A549 (cell line): ENCODE data around the gene RXFP1. TPM values are rescaled to one million over a fixed set of nuclear protein-coding genes. Genes with fewer than 3 reads are reported as not detected.

Experiments
- ATAC-seq, 2 experiments: fragments of 200-7000 bp in 1 of 2; fragments of >200 bp in 1 of 2; cut with Nextera tagmentation in 1 of 2; cut with Tn5 transposase in 1 of 2; 3 replicates each; pipeline versions ENCODE4 v1.8.0 to v1.9.1; 2018 to 2020; ENCODE audit warnings: mild to moderate bottlenecking in 1 of 2, moderate library complexity in 1 of 2
- CTCF ChIA-PET: fragments of 300-600 bp; sonication (Branson Sonifier 250); formaldehyde crosslinking; extraction: SDS; loops from one replicate; lab custom pipeline; 2021; ENCODE audit warnings: antibody characterized with exemption, inconsistent platforms; lab: Yijun Ruan, JAX
- POLR2A ChIA-PET: fragments of 350-600 bp; formaldehyde crosslinking; extraction: SDS; loops from one replicate; lab custom pipeline; 2021; ENCODE audit warnings: antibody characterized with exemption, inconsistent platforms; lab: Yijun Ruan, JAX
- DNase-seq, 2 experiments: peaks; one replicate each; pipeline versions ENCODE4 v3.0.0 to v3.0.0-alpha.2; 2011 to 2016; ENCODE audit warnings: low read depth in 1 of 2, low spot score in 1 of 2
- FAIRE-seq: peaks from 2 replicates; lab custom pipeline; 2011; peaks lifted over from hg19 to GRCh38; lab: Jason Lieb, UNC
- H3K27ac ChIP-seq, 2 experiments: fragments of >200 bp; sonication (Bioruptor Twin); formaldehyde crosslinking; 3 replicates each; pipeline ENCODE4 v1.5.1; 2016 to 2017
- H3K4me1 ChIP-seq: fragments of >200 bp; sonication (Bioruptor Twin); formaldehyde crosslinking; 3 replicates; pipeline ENCODE4 v1.6.1; 2016
- H3K4me2 ChIP-seq: fragments of >200 bp; sonication (Bioruptor Twin); formaldehyde crosslinking; 3 replicates; pipeline ENCODE4 v1.6.1; 2016
- H3K4me3 ChIP-seq: fragments of >200 bp; sonication (Bioruptor Twin); formaldehyde crosslinking; 3 replicates; pipeline ENCODE4 v1.5.1; 2016
- H3K9me3 ChIP-seq: fragments of >200 bp; sonication (Bioruptor Twin); formaldehyde crosslinking; 3 replicates; pipeline ENCODE4 v1.6.1; 2016
- BHLHE40 ChIP-seq: IDR thresholded peaks from 2 replicates; pipeline ENCODE4 v1.6.1; 2012; ENCODE audit warnings: low read depth, low read length, inconsistent platforms
- CBX2 ChIP-seq: fragments of 200-600 bp; sonication (generic); IDR thresholded peaks from 2 replicates; pipeline ENCODE4 v1.6.1; 2016; ENCODE audit warnings: low read depth, mild to moderate bottlenecking, borderline replicate concordance
- CBX8 ChIP-seq: fragments of 200-600 bp; sonication (generic); IDR thresholded peaks from 2 replicates; pipeline ENCODE4 v1.6.1; 2016
- CHD2 ChIP-seq: fragments of 150-350 bp; IDR thresholded peaks from 2 replicates; pipeline ENCODE4 v1.6.1; 2014; ENCODE audit warnings: low read length; ENCODE audit not compliant: partially characterized antibody
- E2F6 ChIP-seq: IDR thresholded peaks from 2 replicates; pipeline ENCODE4 v1.6.1; 2012; ENCODE audit warnings: low read depth, borderline replicate concordance
- EHMT2 ChIP-seq: fragments of 200-600 bp; sonication (generic); IDR thresholded peaks from 2 replicates; pipeline ENCODE4 v1.6.1; 2016; ENCODE audit warnings: antibody characterized with exemption, low read depth, mild to moderate bottlenecking, moderate library complexity
- FOSB ChIP-seq: fragments of 250-450 bp; sonication (Bioruptor Pico); IDR thresholded peaks from 2 replicates; pipeline ENCODE4 v1.5.0; 2020; ENCODE audit warnings: mild to moderate bottlenecking, moderate library complexity
- FOXS1 ChIP-seq: fragments of 250-450 bp; sonication (Bioruptor Pico); IDR thresholded peaks from 2 replicates; pipeline ENCODE4 v1.5.0; 2020; ENCODE audit warnings: mild to moderate bottlenecking, moderate library complexity
- GATA3 ChIP-seq: IDR thresholded peaks from 2 replicates; pipeline ENCODE4 v1.6.1; 2012; ENCODE audit warnings: borderline replicate concordance
- HOXB13 ChIP-seq: fragments of 250-450 bp; sonication (Bioruptor Pico); IDR thresholded peaks from 2 replicates; pipeline ENCODE4 v1.5.0; 2020; ENCODE audit warnings: low read depth, mild to moderate bottlenecking, moderate library complexity
- JUNB ChIP-seq: fragments of >200 bp; sonication (Bioruptor Twin); formaldehyde crosslinking; IDR thresholded peaks from 2 replicates; pipeline ENCODE4 v1.6.1; 2016
- KDM1A ChIP-seq: fragments of 200-600 bp; sonication (generic); IDR thresholded peaks from 2 replicates; pipeline ENCODE4 v1.6.1; 2016; ENCODE audit warnings: low read depth, mild to moderate bottlenecking
- KDM5A ChIP-seq: fragments of 200-600 bp; sonication (generic); IDR thresholded peaks from 2 replicates; pipeline ENCODE4 v1.6.1; 2016; ENCODE audit warnings: antibody characterized with exemption, mild to moderate bottlenecking
- MAFK ChIP-seq: fragments of 450-650 bp; IDR thresholded peaks from 2 replicates; pipeline ENCODE4 v1.6.1; 2014; ENCODE audit not compliant: partially characterized antibody
- MAZ ChIP-seq: fragments of 150-350 bp; IDR thresholded peaks from 2 replicates; pipeline ENCODE4 v1.6.1; 2014; ENCODE audit warnings: antibody characterized with exemption, low read depth, low read length, borderline replicate concordance
- MYC ChIP-seq: IDR thresholded peaks from 2 replicates; pipeline ENCODE4 v1.6.1; 2012; ENCODE audit warnings: mild to moderate bottlenecking, inconsistent platforms, low read length, improper control_type of control experiment, borderline replicate concordance
- PBX3 ChIP-seq: IDR thresholded peaks from 2 replicates; pipeline ENCODE4 v1.6.1; 2012
- POLR2A ChIP-seq: IDR thresholded peaks from 2 replicates; pipeline ENCODE4 v1.6.1; 2012; ENCODE audit warnings: mild to moderate bottlenecking, low read length
- RAD21 ChIP-seq, 2 experiments: fragments of >200 bp in 1 of 2; sonication (Bioruptor Twin) in 1 of 2; formaldehyde crosslinking in 1 of 2; IDR thresholded peaks in 1 of 2; conservative IDR thresholded peaks in 1 of 2; 2 replicates in 1 of 2; 3 replicates in 1 of 2; pipeline ENCODE4 v1.6.1; 2012 to 2018; ENCODE audit warnings: inconsistent platforms in 1 of 2
- RCOR1 ChIP-seq: fragments of 150-350 bp; IDR thresholded peaks from 2 replicates; pipeline ENCODE4 v1.6.1; 2014; ENCODE audit warnings: antibody characterized with exemption, low read length, low read depth
- RNF2 ChIP-seq: fragments of 200-600 bp; sonication (generic); IDR thresholded peaks from 2 replicates; pipeline ENCODE4 v1.6.1; 2016; ENCODE audit warnings: low read depth, mild to moderate bottlenecking, antibody characterized with exemption, moderate library complexity, borderline replicate concordance
- SMC3 ChIP-seq: fragments of >200 bp; sonication (Bioruptor Twin); formaldehyde crosslinking; IDR thresholded peaks from 3 replicates; pipeline ENCODE4 v1.6.1; 2018; ENCODE audit warnings: inconsistent platforms
- SREBF2 ChIP-seq: fragments of 450-650 bp; IDR thresholded peaks from 2 replicates; pipeline ENCODE4 v1.6.1; 2014; ENCODE audit warnings: mild to moderate bottlenecking, moderate library complexity
- TFCP2L1 ChIP-seq: fragments of 250-450 bp; sonication (Bioruptor Pico); IDR thresholded peaks from 2 replicates; pipeline ENCODE4 v1.5.0; 2021; ENCODE audit warnings: mild to moderate bottlenecking
- ZFP36 ChIP-seq: fragments of 450-650 bp; IDR thresholded peaks from 2 replicates; pipeline ENCODE4 v1.6.1; 2014; ENCODE audit warnings: borderline replicate concordance; ENCODE audit not compliant: partially characterized antibody
- ZSCAN20 ChIP-seq: fragments of 250-450 bp; sonication (Bioruptor Pico); IDR thresholded peaks from 2 replicates; pipeline ENCODE4 v1.8.0; 2022; ENCODE audit warnings: mild to moderate bottlenecking, moderate library complexity
- WGBS: methylation state at CpG from one replicate; pipeline ENCODE4 v1.1.6; 2017; ENCODE audit errors: missing lambda C conversion rate; 5-methylcytosine and 5-hydroxymethylcytosine counted together
- polyA minus RNA-seq: library from RNA; depleted of rRNA, polyadenylated mRNA; stranded (reverse); fragments of >200 nt; gene quantifications from 2 replicates; pipeline ENCODE4 v1.2.3, GENCODE V29; 2011; rRNA and poly(A)+ RNA removed
- polyA plus RNA-seq, 4 experiments: library from polyadenylated mRNA; depleted of rRNA in 3 of 4; stranded (reverse); fragments of >200 nt; fragmentation: RNase III in 1 of 4; extraction: RNeasy Plus Mini Kit Qiagen cat#74134 plus additional on column Dnase treatment in 1 of 4; gene quantifications; 2 replicates in 3 of 4; 3 replicates in 1 of 4; pipeline ENCODE4 v1.2.3, GENCODE V29; 2011 to 2017
- TF ChIP-seq, protein P1 (sequence below): fragments of 150-350 bp; IDR thresholded peaks from 2 replicates; pipeline ENCODE4 v1.6.1; 2014; ENCODE audit warnings: low read depth, mild to moderate bottlenecking, low read length
- TF ChIP-seq, protein P2 (sequence below): fragments of 450-650 bp; IDR thresholded peaks from 2 replicates; pipeline ENCODE4 v1.6.1; 2014; ENCODE audit warnings: antibody characterized with exemption

RXFP1 gene
- polyA plus RNA-seq (2011; rRNA removed) (not detected in 2 replicates), polyA plus RNA-seq (2017; fragmentation: RNase III; extraction: RNeasy Plus Mini Kit Qiagen cat#74134 plus additional on column Dnase treatment) (not detected in 3 replicates), polyA minus RNA-seq (not detected in 2 replicates)
- polyA plus RNA-seq (2012; cell fraction: cytosol; rRNA removed) = not detected in 2 replicates
- polyA plus RNA-seq (2012; cell fraction: nucleus; rRNA removed) = not detected in 2 replicates

GRCh38 chr4:158521484-158522088, at the start of gene RXFP1:
Gene RXFP1, plus strand, starts transcription at chr4:158521882. Its CDS starts 95 bp downstream, at chr4:158521977.
- POLR2A ChIA-PET = no interaction called here
- H3K4me2 ChIP-seq = no peak within 1 kb of the TSS
- TF ChIP-seq TFCP2L1 (CRISPR knock-in tag) (no peak), ZFP36 (no peak), RNF2 (no peak), MAZ (no peak)
- TF ChIP-seq, all 56 proteins: peak for 0
- FAIRE-seq = no peak
- Histone ChIP-seq H3K4me3 (no peak within 1 kb of the TSS), H3K4me1 (no peaks in the 10 kb centered on the region), H3K27ac (no peak within 1 kb of the TSS), H3K9me3 (no peaks in the 10 kb centered on the region)
- no peak for DNase-seq
- 76% methylated on average over 11 of the region's 11 CpGs for WGBS
- no peak for ATAC-seq
- CTCF ChIA-PET = no interaction called here

- ATAC-seq (no peak), DNase-seq (no peak), FAIRE-seq (no peak)
- Histone ChIP-seq H3K9me3 (no peaks in the 10 kb centered on the region), H3K27ac (no peak overlapping the region), H3K4me1 (no peaks in the 10 kb centered on the region), H3K4me2 (no peak overlapping the region), H3K4me3 (no peak overlapping the region)
- ChIA-PET CTCF (no interaction called here), POLR2A (no interaction called here)
- TF ChIP-seq CBX8 (no peak), FOSB (CRISPR knock-in tag) (no peak), GATA3 (no peak), KDM5A (no peak), CHD2 (no peak), SMC3 (no peak), CBX2 (no peak), RAD21 (conservative IDR thresholded peaks at IDR 0.05 in 1 of 2, IDR thresholded peaks at IDR 0.05 in 1 of 2) (no peak), EHMT2 (no peak), SREBF2 (no peak), KDM1A (no peak), ZSCAN20 (CRISPR knock-in tag) (no peak), RCOR1 (no peak), HOXB13 (CRISPR knock-in tag) (no peak), POLR2A (no peak), MAFK (no peak), JUNB (no peak)
Observed at GRCh38 chr4:158481811-158482210, 39.9 kb upstream of the RXFP1 start.

DNA sequence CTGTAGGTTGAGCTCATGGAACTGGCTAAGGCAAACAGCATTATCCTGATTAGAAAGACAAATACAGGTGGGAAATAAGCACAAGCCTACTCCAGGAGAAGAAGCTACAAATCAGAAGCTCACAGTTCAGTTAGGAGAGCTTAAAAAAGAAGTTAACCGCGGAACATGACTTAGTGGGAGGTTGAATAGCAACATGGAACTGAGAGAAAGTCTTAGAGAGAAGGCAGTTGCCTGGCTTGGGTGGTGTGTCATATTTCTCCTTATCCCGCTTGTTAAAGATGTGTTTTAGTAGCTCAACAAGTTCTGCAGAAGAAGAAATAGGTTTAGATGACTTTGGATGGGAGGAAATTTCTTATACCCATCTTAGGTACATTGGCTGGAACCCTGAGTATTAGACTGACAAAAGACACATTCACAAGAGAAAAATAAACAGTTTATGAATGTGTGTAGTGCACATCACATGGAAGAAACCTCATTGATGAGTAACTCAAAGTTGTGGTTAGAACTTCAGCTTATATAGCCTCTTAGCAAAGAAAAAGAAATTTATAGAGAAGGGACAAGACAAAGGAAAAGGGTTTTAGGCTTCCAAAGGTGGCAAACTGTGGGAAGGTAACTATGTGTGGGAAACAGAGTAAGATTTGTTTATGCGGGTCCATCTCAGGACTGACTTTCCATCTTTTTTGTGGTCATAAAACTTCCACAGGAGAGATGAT, 37.4 kb upstream of the RXFP1 start:
- DNase-seq = no peak
- H3K27ac ChIP-seq = no peak overlapping the region
- CTCF ChIA-PET = no interaction called here

More for the DNA sequence above, 37.4 kb upstream of the RXFP1 start:
- POLR2A ChIA-PET = no interaction called here
- Histone ChIP-seq H3K4me2 (no peak overlapping the region), H3K9me3 (no peaks in the 10 kb centered on the region), H3K4me3 (no peak overlapping the region), H3K4me1 (no peaks in the 10 kb centered on the region)
- TF ChIP-seq MAZ = no peak
- TF ChIP-seq, protein P1, sequence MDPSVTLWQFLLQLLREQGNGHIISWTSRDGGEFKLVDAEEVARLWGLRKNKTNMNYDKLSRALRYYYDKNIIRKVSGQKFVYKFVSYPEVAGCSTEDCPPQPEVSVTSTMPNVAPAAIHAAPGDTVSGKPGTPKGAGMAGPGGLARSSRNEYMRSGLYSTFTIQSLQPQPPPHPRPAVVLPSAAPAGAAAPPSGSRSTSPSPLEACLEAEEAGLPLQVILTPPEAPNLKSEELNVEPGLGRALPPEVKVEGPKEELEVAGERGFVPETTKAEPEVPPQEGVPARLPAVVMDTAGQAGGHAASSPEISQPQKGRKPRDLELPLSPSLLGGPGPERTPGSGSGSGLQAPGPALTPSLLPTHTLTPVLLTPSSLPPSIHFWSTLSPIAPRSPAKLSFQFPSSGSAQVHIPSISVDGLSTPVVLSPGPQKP = no peak
- TF ChIP-seq MYC = no peak
- TF ChIP-seq E2F6 = no peak
- TF ChIP-seq BHLHE40 = no peak
- TF ChIP-seq PBX3 = no peak
- TF ChIP-seq, protein P2, sequence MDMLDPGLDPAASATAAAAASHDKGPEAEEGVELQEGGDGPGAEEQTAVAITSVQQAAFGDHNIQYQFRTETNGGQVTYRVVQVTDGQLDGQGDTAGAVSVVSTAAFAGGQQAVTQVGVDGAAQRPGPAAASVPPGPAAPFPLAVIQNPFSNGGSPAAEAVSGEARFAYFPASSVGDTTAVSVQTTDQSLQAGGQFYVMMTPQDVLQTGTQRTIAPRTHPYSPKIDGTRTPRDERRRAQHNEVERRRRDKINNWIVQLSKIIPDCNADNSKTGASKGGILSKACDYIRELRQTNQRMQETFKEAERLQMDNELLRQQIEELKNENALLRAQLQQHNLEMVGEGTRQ = no peak
- no peak for TF ChIP-seq RNF2
- no peak for TF ChIP-seq FOXS1 (CRISPR knock-in tag)
- ATAC-seq (no peak), FAIRE-seq (no peak)
- 43% methylated on average over 4 of the region's 4 CpGs for WGBS
